ENCODE measurements around the gene CPNE4.

Gene CPNE4

GRCh38 chr3:131717493-131717892 is 317.3 kb downstream of the CPNE4 start:
- no peak overlapping the region for H2AFZ ChIP-seq (ENCODE audit: low read length)
- H3F3A ChIP-seq (ENCODE audit: insufficient read depth, low read length) = no peaks in the 10 kb centered on the region
- no peak for TF ChIP-seq EZH2 (IDR thresholded peaks at IDR 0.05; ENCODE audit: borderline replicate concordance, low read length)
- TF ChIP-seq, protein P1, sequence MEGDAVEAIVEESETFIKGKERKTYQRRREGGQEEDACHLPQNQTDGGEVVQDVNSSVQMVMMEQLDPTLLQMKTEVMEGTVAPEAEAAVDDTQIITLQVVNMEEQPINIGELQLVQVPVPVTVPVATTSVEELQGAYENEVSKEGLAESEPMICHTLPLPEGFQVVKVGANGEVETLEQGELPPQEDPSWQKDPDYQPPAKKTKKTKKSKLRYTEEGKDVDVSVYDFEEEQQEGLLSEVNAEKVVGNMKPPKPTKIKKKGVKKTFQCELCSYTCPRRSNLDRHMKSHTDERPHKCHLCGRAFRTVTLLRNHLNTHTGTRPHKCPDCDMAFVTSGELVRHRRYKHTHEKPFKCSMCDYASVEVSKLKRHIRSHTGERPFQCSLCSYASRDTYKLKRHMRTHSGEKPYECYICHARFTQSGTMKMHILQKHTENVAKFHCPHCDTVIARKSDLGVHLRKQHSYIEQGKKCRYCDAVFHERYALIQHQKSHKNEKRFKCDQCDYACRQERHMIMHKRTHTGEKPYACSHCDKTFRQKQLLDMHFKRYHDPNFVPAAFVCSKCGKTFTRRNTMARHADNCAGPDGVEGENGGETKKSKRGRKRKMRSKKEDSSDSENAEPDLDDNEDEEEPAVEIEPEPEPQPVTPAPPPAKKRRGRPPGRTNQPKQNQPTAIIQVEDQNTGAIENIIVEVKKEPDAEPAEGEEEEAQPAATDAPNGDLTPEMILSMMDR (IDR thresholded peaks at IDR 0.05; ENCODE audit: low read length) = no peak

DNA sequence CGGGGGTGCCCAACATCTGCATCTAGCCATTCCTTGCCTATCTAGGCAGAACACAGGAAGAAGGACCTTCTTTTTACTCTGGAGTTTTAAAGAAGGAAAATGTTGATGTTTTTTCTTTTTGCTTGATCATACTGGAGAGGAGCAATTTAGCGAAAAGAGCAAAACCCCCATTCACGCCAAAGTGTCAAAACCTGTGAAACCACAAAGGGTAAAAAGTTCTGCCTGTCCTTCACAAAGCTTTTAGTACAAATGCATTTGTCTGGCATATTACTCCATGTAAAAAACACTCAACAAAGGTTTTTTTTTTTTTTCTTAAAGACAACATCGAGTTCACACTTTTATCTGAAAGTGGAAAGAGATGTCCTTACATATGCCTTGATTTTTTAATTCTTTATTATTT is 317.9 kb downstream of the CPNE4 start:
- H3K9me2 ChIP-seq (ENCODE audit: low read depth, low read length) = no peaks in the 10 kb centered on the region
- H3K27ac ChIP-seq (ENCODE audit: low read depth, low read length, poor library complexity, severe bottlenecking) = no peak overlapping the region
- no peak overlapping the region for H2AFZ ChIP-seq (ENCODE audit: low read length)
- no peaks in the 10 kb centered on the region for H3K4me1 ChIP-seq (ENCODE audit: insufficient read depth, low read length, severe bottlenecking)
- H3K9ac ChIP-seq (ENCODE audit: low read length) = no peak overlapping the region
- no peaks in the 10 kb centered on the region for H3K9me3 ChIP-seq (ENCODE audit: low read length)
- no peaks in the 10 kb centered on the region for H4K20me1 ChIP-seq (ENCODE audit: insufficient read depth, low read length)
- no peaks in the 10 kb centered on the region for H3F3A ChIP-seq (ENCODE audit: insufficient read depth, low read length)
- H3K4me2 ChIP-seq (ENCODE audit: low read length) = no peak overlapping the region
- H3K79me2 ChIP-seq (ENCODE audit: insufficient read depth, low read length) = no peaks in the 10 kb centered on the region
- H3K36me3 ChIP-seq (ENCODE audit: insufficient read depth, low read length) = no peaks in the 10 kb centered on the region
- TF ChIP-seq EZH2 (IDR thresholded peaks at IDR 0.05; ENCODE audit: borderline replicate concordance, low read length) = no peak
- TF ChIP-seq, protein P1 (IDR thresholded peaks at IDR 0.05; ENCODE audit: low read length) = no peak
- H3K27me3 ChIP-seq (ENCODE audit: insufficient read depth, low read length) = no peaks in the 10 kb centered on the region
- H3K4me3 ChIP-seq (ENCODE audit: low read depth, low read length, poor library complexity, severe bottlenecking) = no peak overlapping the region

More at GRCh38 chr3:131717493-131717892, 317.3 kb downstream of the CPNE4 start:
- no peak overlapping the region for H3K4me2 ChIP-seq (ENCODE audit: low read length)
- H3K36me3 ChIP-seq (ENCODE audit: insufficient read depth, low read length) = no peaks in the 10 kb centered on the region
- no peaks in the 10 kb centered on the region for H3K9me2 ChIP-seq (ENCODE audit: low read depth, low read length)
- H3K27ac ChIP-seq (ENCODE audit: low read depth, low read length, poor library complexity, severe bottlenecking) = no peak overlapping the region
- no peaks in the 10 kb centered on the region for H3K9me3 ChIP-seq (ENCODE audit: low read length)
- no peaks in the 10 kb centered on the region for H3K4me1 ChIP-seq (ENCODE audit: insufficient read depth, low read length, severe bottlenecking)
- H3K79me2 ChIP-seq (ENCODE audit: insufficient read depth, low read length) = no peaks in the 10 kb centered on the region
- H4K20me1 ChIP-seq (ENCODE audit: insufficient read depth, low read length) = no peaks in the 10 kb centered on the region
- no peak overlapping the region for H3K4me3 ChIP-seq (ENCODE audit: low read depth, low read length, poor library complexity, severe bottlenecking)
- H3K27me3 ChIP-seq (ENCODE audit: insufficient read depth, low read length) = no peaks in the 10 kb centered on the region
- H3K9ac ChIP-seq (ENCODE audit: low read length) = no peak overlapping the region

DNA sequence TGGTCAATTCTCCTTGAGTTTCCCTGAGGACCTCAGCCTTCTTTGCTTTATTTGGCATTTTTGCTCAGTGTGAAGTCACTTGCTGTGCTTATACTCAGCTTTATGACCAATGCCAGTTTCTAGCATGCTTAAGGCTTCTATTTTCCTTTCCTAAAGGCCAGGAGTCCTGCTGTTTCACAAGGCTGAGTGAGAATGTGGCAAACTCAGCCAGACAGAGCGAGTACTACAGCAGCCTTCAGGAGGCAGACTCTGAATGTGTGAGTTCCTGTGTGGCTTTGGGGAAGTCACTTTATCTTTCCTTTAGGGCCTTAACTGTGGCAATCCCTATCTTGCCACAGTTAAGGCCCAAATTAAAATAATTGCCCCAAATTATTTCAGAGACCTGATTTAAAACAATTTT is 318.8 kb downstream of the CPNE4 start:
- H3F3A ChIP-seq (ENCODE audit: insufficient read depth, low read length) = no peaks in the 10 kb centered on the region
- no peak for TF ChIP-seq EZH2 (IDR thresholded peaks at IDR 0.05; ENCODE audit: borderline replicate concordance, low read length)
- TF ChIP-seq, protein P1 (IDR thresholded peaks at IDR 0.05; ENCODE audit: low read length) = no peak
- H3K9ac ChIP-seq (ENCODE audit: low read length) = no peak overlapping the region
- H3K4me1 ChIP-seq (ENCODE audit: insufficient read depth, low read length, severe bottlenecking) = no peaks in the 10 kb centered on the region
- H2AFZ ChIP-seq (ENCODE audit: low read length) = no peak overlapping the region
- no peaks in the 10 kb centered on the region for H4K20me1 ChIP-seq (ENCODE audit: insufficient read depth, low read length)
- no peaks in the 10 kb centered on the region for H3K9me2 ChIP-seq (ENCODE audit: low read depth, low read length)
- H3K79me2 ChIP-seq (ENCODE audit: insufficient read depth, low read length) = no peaks in the 10 kb centered on the region
- H3K27ac ChIP-seq (ENCODE audit: low read depth, low read length, poor library complexity, severe bottlenecking) = no peak overlapping the region
- H3K4me3 ChIP-seq (ENCODE audit: low read depth, low read length, poor library complexity, severe bottlenecking) = no peak overlapping the region
- no peaks in the 10 kb centered on the region for H3K27me3 ChIP-seq (ENCODE audit: insufficient read depth, low read length)
- no peaks in the 10 kb centered on the region for H3K36me3 ChIP-seq (ENCODE audit: insufficient read depth, low read length)
- no peak overlapping the region for H3K4me2 ChIP-seq (ENCODE audit: low read length)
- H3K9me3 ChIP-seq (ENCODE audit: low read length) = no peaks in the 10 kb centered on the region

Data from OCI-LY1 (cell line).